ENCODE results near the gene ERBB2.

DNA sequence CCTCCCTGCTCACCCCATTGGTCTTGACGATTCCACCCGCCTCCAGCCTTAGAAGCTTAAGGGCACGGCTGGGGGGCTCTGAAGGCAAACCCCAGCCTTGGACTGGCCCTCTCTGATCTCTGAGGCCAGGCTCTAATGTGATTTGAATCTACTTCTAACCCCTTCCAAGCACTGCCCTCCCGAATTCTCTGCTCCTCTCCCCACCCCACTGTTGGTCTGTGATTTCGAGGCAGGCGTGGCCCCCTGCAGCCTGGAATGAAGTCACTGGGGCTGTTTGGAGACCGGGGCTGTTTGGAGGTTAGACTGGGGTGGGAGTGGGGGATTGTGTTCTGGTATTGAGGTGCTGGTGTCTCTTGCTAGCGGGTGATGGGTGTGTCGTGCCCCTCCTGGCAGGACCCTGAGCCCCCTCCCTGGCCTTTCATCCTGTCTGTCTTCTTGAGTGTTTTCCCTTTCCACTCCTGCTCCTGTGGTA is 40.1 kb downstream of the ERBB2 start:
- TF ChIP-seq CTCF (IDR thresholded peaks at IDR 0.05) = no peak
- no peak for TF ChIP-seq POLR2A (IDR thresholded peaks at IDR 0.05)

All from right lobe of liver (tissue), 4 donors.